A549 (cell line): ENCODE results near the gene SCGB2A2. TPM values are rescaled to one million over a fixed set of nuclear protein-coding genes. Genes with fewer than 3 reads are reported as not detected.

Experiments
- ATAC-seq, 2 experiments: fragments of 200-7000 bp in 1 of 2; fragments of >200 bp in 1 of 2; cut with Nextera tagmentation in 1 of 2; cut with Tn5 transposase in 1 of 2; 3 replicates each; pipeline versions ENCODE4 v1.8.0 to v1.9.1; 2018 to 2020; ENCODE audit warnings: mild to moderate bottlenecking in 1 of 2, moderate library complexity in 1 of 2
- CTCF ChIA-PET: fragments of 300-600 bp; sonication (Branson Sonifier 250); formaldehyde crosslinking; extraction: SDS; loops from one replicate; lab custom pipeline; 2021; ENCODE audit warnings: antibody characterized with exemption, inconsistent platforms; lab: Yijun Ruan, JAX
- POLR2A ChIA-PET: fragments of 350-600 bp; formaldehyde crosslinking; extraction: SDS; loops from one replicate; lab custom pipeline; 2021; ENCODE audit warnings: antibody characterized with exemption, inconsistent platforms; lab: Yijun Ruan, JAX
- DNase-seq, 2 experiments: peaks; one replicate each; pipeline versions ENCODE4 v3.0.0 to v3.0.0-alpha.2; 2011 to 2016; ENCODE audit warnings: low read depth in 1 of 2, low spot score in 1 of 2
- FAIRE-seq: peaks from 2 replicates; lab custom pipeline; 2011; peaks lifted over from hg19 to GRCh38; lab: Jason Lieb, UNC
- H3K27ac ChIP-seq, 2 experiments: fragments of >200 bp; sonication (Bioruptor Twin); formaldehyde crosslinking; 3 replicates each; pipeline ENCODE4 v1.5.1; 2016 to 2017
- H3K4me1 ChIP-seq: fragments of >200 bp; sonication (Bioruptor Twin); formaldehyde crosslinking; 3 replicates; pipeline ENCODE4 v1.6.1; 2016
- H3K4me2 ChIP-seq: fragments of >200 bp; sonication (Bioruptor Twin); formaldehyde crosslinking; 3 replicates; pipeline ENCODE4 v1.6.1; 2016
- H3K4me3 ChIP-seq: fragments of >200 bp; sonication (Bioruptor Twin); formaldehyde crosslinking; 3 replicates; pipeline ENCODE4 v1.5.1; 2016
- H3K9me3 ChIP-seq: fragments of >200 bp; sonication (Bioruptor Twin); formaldehyde crosslinking; 3 replicates; pipeline ENCODE4 v1.6.1; 2016
- BHLHE40 ChIP-seq: IDR thresholded peaks from 2 replicates; pipeline ENCODE4 v1.6.1; 2012; ENCODE audit warnings: low read depth, low read length, inconsistent platforms
- CBX2 ChIP-seq: fragments of 200-600 bp; sonication (generic); IDR thresholded peaks from 2 replicates; pipeline ENCODE4 v1.6.1; 2016; ENCODE audit warnings: low read depth, mild to moderate bottlenecking, borderline replicate concordance
- CBX8 ChIP-seq: fragments of 200-600 bp; sonication (generic); IDR thresholded peaks from 2 replicates; pipeline ENCODE4 v1.6.1; 2016
- FOSL2 ChIP-seq, 2 experiments: fragments of 450-650 bp in 1 of 2; fragments of >200 bp in 1 of 2; sonication (Bioruptor Twin) in 1 of 2; formaldehyde crosslinking; IDR thresholded peaks; 2 replicates each; pipeline versions ENCODE4 v1.5.0 to v1.6.1; 2016 to 2020; ENCODE audit warnings: mild to moderate bottlenecking in 1 of 2, moderate library complexity in 1 of 2
- HES2 ChIP-seq: fragments of >200 bp; sonication (Bioruptor Twin); formaldehyde crosslinking; IDR thresholded peaks from 2 replicates; pipeline ENCODE4 v1.6.1; 2016
- HOXA7 ChIP-seq: fragments of 250-450 bp; sonication (Bioruptor Pico); IDR thresholded peaks from 2 replicates; pipeline ENCODE4 v1.5.0; 2020; ENCODE audit warnings: mild to moderate bottlenecking, moderate library complexity
- JUNB ChIP-seq: fragments of >200 bp; sonication (Bioruptor Twin); formaldehyde crosslinking; IDR thresholded peaks from 2 replicates; pipeline ENCODE4 v1.6.1; 2016
- KDM5A ChIP-seq: fragments of 200-600 bp; sonication (generic); IDR thresholded peaks from 2 replicates; pipeline ENCODE4 v1.6.1; 2016; ENCODE audit warnings: antibody characterized with exemption, mild to moderate bottlenecking
- MAX ChIP-seq: IDR thresholded peaks from 2 replicates; pipeline ENCODE4 v1.6.1; 2012
- NFE2L2 ChIP-seq: fragments of 150-350 bp; conservative IDR thresholded peaks from 2 replicates; pipeline ENCODE4 v1.6.1; 2014; ENCODE audit warnings: low read length
- PBX3 ChIP-seq: IDR thresholded peaks from 2 replicates; pipeline ENCODE4 v1.6.1; 2012
- PHF8 ChIP-seq: fragments of 200-600 bp; sonication (generic); IDR thresholded peaks from 2 replicates; pipeline ENCODE4 v1.6.1; 2016; ENCODE audit warnings: low read depth, mild to moderate bottlenecking, antibody characterized with exemption, moderate library complexity, borderline replicate concordance
- POLR2A ChIP-seq: IDR thresholded peaks from 2 replicates; pipeline ENCODE4 v1.6.1; 2012; ENCODE audit warnings: mild to moderate bottlenecking, low read length
- RAD21 ChIP-seq, 2 experiments: fragments of >200 bp in 1 of 2; sonication (Bioruptor Twin) in 1 of 2; formaldehyde crosslinking in 1 of 2; IDR thresholded peaks in 1 of 2; conservative IDR thresholded peaks in 1 of 2; 2 replicates in 1 of 2; 3 replicates in 1 of 2; pipeline ENCODE4 v1.6.1; 2012 to 2018; ENCODE audit warnings: inconsistent platforms in 1 of 2
- REST ChIP-seq: fragments of 200-600 bp; sonication (generic); IDR thresholded peaks from 2 replicates; pipeline ENCODE4 v1.6.1; 2016; ENCODE audit warnings: antibody characterized with exemption, mild to moderate bottlenecking, moderate library complexity
- TP53 ChIP-seq: fragments of 250-450 bp; sonication (Bioruptor Pico); IDR thresholded peaks from 2 replicates; pipeline ENCODE4 v1.5.0; 2021; ENCODE audit warnings: mild to moderate bottlenecking, moderate library complexity
- USF2 ChIP-seq: fragments of 450-650 bp; IDR thresholded peaks from 2 replicates; pipeline ENCODE4 v1.6.1; 2014; ENCODE audit warnings: antibody characterized with exemption
- ZC3H11A ChIP-seq: fragments of 450-650 bp; IDR thresholded peaks from 2 replicates; pipeline ENCODE4 v1.6.1; 2014; ENCODE audit warnings: antibody characterized with exemption, mild to moderate bottlenecking
- ZFP36 ChIP-seq: fragments of 450-650 bp; IDR thresholded peaks from 2 replicates; pipeline ENCODE4 v1.6.1; 2014; ENCODE audit warnings: borderline replicate concordance; ENCODE audit not compliant: partially characterized antibody
- ZSCAN20 ChIP-seq: fragments of 250-450 bp; sonication (Bioruptor Pico); IDR thresholded peaks from 2 replicates; pipeline ENCODE4 v1.8.0; 2022; ENCODE audit warnings: mild to moderate bottlenecking, moderate library complexity
- WGBS: methylation state at CpG from one replicate; pipeline ENCODE4 v1.1.6; 2017; ENCODE audit errors: missing lambda C conversion rate; 5-methylcytosine and 5-hydroxymethylcytosine counted together
- polyA plus RNA-seq, 4 experiments: library from polyadenylated mRNA; depleted of rRNA in 3 of 4; stranded (reverse); fragments of >200 nt; fragmentation: RNase III in 1 of 4; extraction: RNeasy Plus Mini Kit Qiagen cat#74134 plus additional on column Dnase treatment in 1 of 4; gene quantifications; 2 replicates in 3 of 4; 3 replicates in 1 of 4; pipeline ENCODE4 v1.2.3, GENCODE V29; 2011 to 2017

The SCGB2A2 gene
- polyA plus RNA-seq, 2 of the 4 experiments (the other 2 are of a cell fraction), result not detected

GRCh38 chr11:62273789-62274275, 3.9 kb downstream of the SCGB2A2 start:
- TF ChIP-seq JUNB, result no peak
- TF ChIP-seq NFE2L2, result no peak
- TF ChIP-seq TP53 (CRISPR knock-in tag), result no peak
- no peak for TF ChIP-seq POLR2A
- TF ChIP-seq ZFP36, result no peak
- no peak for TF ChIP-seq ZSCAN20 (CRISPR knock-in tag)
- no peak for TF ChIP-seq USF2
- no peak for TF ChIP-seq CBX8
- TF ChIP-seq PBX3, result no peak
- no peak for TF ChIP-seq RAD21 (conservative IDR thresholded peaks at IDR 0.05 in 1 of 2, IDR thresholded peaks at IDR 0.05 in 1 of 2)
- TF ChIP-seq HES2, result no peak
- TF ChIP-seq CBX2, result no peak
- TF ChIP-seq ZC3H11A, result no peak
- no peak for TF ChIP-seq KDM5A
- ChIA-PET CTCF (no interaction called here), POLR2A (no interaction called here)
- Histone ChIP-seq H3K9me3 (no peaks in the 10 kb centered on the region), H3K4me2 (no peak overlapping the region), H3K4me3 (no peak overlapping the region), H3K4me1 (no peaks in the 10 kb centered on the region), H3K27ac (no peak overlapping the region)
- DNase-seq (no peak), FAIRE-seq (no peak), ATAC-seq (no peak)
- WGBS, result 62% methylated on average over 7 of the region's 7 CpGs

- ChIA-PET CTCF (no interaction called here), POLR2A (no interaction called here)
- DNase-seq (no peak), FAIRE-seq (peak; percentile 84), ATAC-seq (no peak)
- H3K4me3 ChIP-seq, result no peak overlapping the region
- no peaks in the 10 kb centered on the region for H3K4me1 ChIP-seq
- peak; percentile 29 for TF ChIP-seq ZFP36
- no peak for TF ChIP-seq FOSL2 (IDR thresholded peaks at IDR 0.05)
- no peak for TF ChIP-seq FOSL2 (CRISPR knock-in tag; IDR thresholded peaks at IDR 0.05)
- peaks cover 12% of the 10 kb centered on the region; the same call in 2 of the 3 replicates for H3K9me3 ChIP-seq
- no peak overlapping the region for H3K4me2 ChIP-seq
- no peak overlapping the region for H3K27ac ChIP-seq
These were observed 10.5 kb downstream of the SCGB2A2 start for GRCh38 chr11:62280452-62280851.

GRCh38 chr11:62295504-62295903, 25.5 kb downstream of the SCGB2A2 start:
- DNase-seq (peak in 1 of 2 experiments; percentile 17), ATAC-seq (peak; percentile 64 to 87), FAIRE-seq (no peak)
- no peaks in the 10 kb centered on the region for H3K4me1 ChIP-seq
- no peaks in the 10 kb centered on the region for H3K9me3 ChIP-seq
- WGBS, result 3% methylated on average over 2 of the region's 2 CpGs
- H3K27ac ChIP-seq, result no peak overlapping the region
- no peak overlapping the region for H3K4me2 ChIP-seq
- H3K4me3 ChIP-seq, result no peak overlapping the region
- TF ChIP-seq MAX (no peak), HOXA7 (no peak), REST (peak; percentile 87), BHLHE40 (no peak), HES2 (no peak), PHF8 (no peak)
- POLR2A ChIA-PET, result no interaction called here
- CTCF ChIA-PET, result interaction anchor here (1.3 kb wide), 1 partner anchor 15 kb away, joined by 5 read pairs; no protein-coding TSS in a partner anchor
